ENCODE results near the gene EMB.

DNA sequence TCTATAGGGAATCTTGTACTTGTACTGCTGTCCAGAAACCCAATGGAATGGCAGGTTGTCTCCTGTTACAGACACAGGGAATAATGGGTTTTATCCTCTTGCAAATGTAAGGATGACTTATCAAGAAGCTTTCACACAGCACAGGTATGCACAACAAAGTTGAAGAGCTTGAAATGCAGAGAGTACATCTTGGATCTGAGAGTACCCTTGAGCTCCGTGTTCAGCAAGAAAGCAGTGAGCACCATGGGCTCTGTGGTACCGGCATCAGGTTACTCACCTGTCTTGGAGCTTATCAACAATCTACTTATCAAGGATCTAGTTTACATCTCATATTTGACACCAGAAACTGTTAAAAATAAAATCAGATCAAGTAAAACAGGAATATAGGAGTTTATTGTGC is 22.0 kb upstream of the EMB start:
- TF ChIP-seq, protein P1, sequence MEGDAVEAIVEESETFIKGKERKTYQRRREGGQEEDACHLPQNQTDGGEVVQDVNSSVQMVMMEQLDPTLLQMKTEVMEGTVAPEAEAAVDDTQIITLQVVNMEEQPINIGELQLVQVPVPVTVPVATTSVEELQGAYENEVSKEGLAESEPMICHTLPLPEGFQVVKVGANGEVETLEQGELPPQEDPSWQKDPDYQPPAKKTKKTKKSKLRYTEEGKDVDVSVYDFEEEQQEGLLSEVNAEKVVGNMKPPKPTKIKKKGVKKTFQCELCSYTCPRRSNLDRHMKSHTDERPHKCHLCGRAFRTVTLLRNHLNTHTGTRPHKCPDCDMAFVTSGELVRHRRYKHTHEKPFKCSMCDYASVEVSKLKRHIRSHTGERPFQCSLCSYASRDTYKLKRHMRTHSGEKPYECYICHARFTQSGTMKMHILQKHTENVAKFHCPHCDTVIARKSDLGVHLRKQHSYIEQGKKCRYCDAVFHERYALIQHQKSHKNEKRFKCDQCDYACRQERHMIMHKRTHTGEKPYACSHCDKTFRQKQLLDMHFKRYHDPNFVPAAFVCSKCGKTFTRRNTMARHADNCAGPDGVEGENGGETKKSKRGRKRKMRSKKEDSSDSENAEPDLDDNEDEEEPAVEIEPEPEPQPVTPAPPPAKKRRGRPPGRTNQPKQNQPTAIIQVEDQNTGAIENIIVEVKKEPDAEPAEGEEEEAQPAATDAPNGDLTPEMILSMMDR (IDR thresholded peaks at IDR 0.05 in 2 of 3, conservative IDR thresholded peaks at IDR 0.05 in 1 of 3; ENCODE audit: insufficient read depth in 2 of 3, low read depth in 1 of 3, low read length in 3 of 3) = no peak
- no peak for TF ChIP-seq CREB1 (IDR thresholded peaks at IDR 0.05)
- TF ChIP-seq CREB1 (CRISPR knock-in tag; IDR thresholded peaks at IDR 0.05) = no peak
- TF ChIP-seq GTF2E2 (tag; IDR thresholded peaks at IDR 0.05) = no peak

Data from K562 (cell line).